Stomach (tissue), 9 donors: ENCODE data around the gene USO1. TPM values are rescaled to one million over a fixed set of nuclear protein-coding genes. Genes with fewer than 3 reads are reported as not detected.

Experiments used
- DNase-seq, 2 donors: peaks; one replicate each; pipeline versions ENCODE4 v3.0.0 to v3.0.0-alpha.2; 2013 to 2019
- H3K27ac ChIP-seq, 5 donors: fragments of 200-600 bp in 4 of 5; sonication (generic) in 4 of 5; one replicate each; pipeline ENCODE4 v1.5.1; 2013 to 2019; ENCODE audit warnings: mild to moderate bottlenecking in 1 of 5, moderate library complexity in 1 of 5
- H3K27me3 ChIP-seq, 3 donors: fragments of 200-600 bp; sonication (generic); one replicate each; pipeline ENCODE4 v1.5.1; 2017 to 2019; ENCODE audit warnings: mixed run types in 1 of 3
- H3K36me3 ChIP-seq, 4 donors: fragments of 200-600 bp; sonication (generic); 1 replicate in 3 of 4; 2 replicates in 1 of 4; pipeline ENCODE4 v1.5.1; 2016 to 2019
- H3K4me1 ChIP-seq, 4 donors: fragments of 200-600 bp; sonication (generic); one replicate each; pipeline ENCODE4 v1.5.1; 2016 to 2019
- H3K4me3 ChIP-seq, 4 donors: fragments of 200-600 bp; sonication (generic) in 3 of 4; one replicate each; pipeline ENCODE4 v1.5.1; 2016 to 2019; ENCODE audit warnings: mild to moderate bottlenecking in 1 of 4
- H3K9me3 ChIP-seq, 4 donors: fragments of 200-600 bp; sonication (generic); one replicate each; pipeline ENCODE4 v1.5.1; 2016 to 2019
- CTCF ChIP-seq, 7 experiments: fragments of 450-650 bp in 4 of 7; fragments of 200-600 bp in 3 of 7; sonication (generic) in 3 of 7; IDR thresholded peaks; one replicate each; pipeline ENCODE4 v1.5.1; 2016 to 2019; ENCODE audit warnings: antibody characterized with exemption in 7 of 7, control low read depth in 2 of 7, mild to moderate bottlenecking in 1 of 7
- EP300 ChIP-seq: sonication (generic); formaldehyde crosslinking; IDR thresholded peaks from one replicate; pipeline ENCODE4 v1.6.1; 2017; ENCODE audit warnings: antibody characterized with exemption
- POLR2A ChIP-seq, 4 donors: fragments of 450-650 bp; IDR thresholded peaks; one replicate each; pipeline ENCODE4 v1.6.1; 2016; ENCODE audit warnings: antibody characterized with exemption in 4 of 4, control low read depth in 2 of 4, mild to moderate bottlenecking in 1 of 4, moderate library complexity in 1 of 4
- POLR2AphosphoS5 ChIP-seq, 3 donors: sonication (generic); formaldehyde crosslinking; IDR thresholded peaks; one replicate each; pipeline ENCODE4 v1.6.1; 2016; ENCODE audit warnings: antibody characterized with exemption in 3 of 3
- WGBS, 5 donors: extraction: QIAGEN DNeasy Blood & Tissue Kit in 3 of 5; methylation state at CpG; one replicate each; pipeline versions ENCODE4 v1.1.5 to v1.1.7; 2013 to 2018; 5-methylcytosine and 5-hydroxymethylcytosine counted together
- intact Hi-C: fragments of 100-400 bp; cut with DNase I; formaldehyde crosslinking; loops from one replicate; pipeline ENCODE4 v1.15.1; 2023; ENCODE audit warnings: low total_unique reads
- polyA plus RNA-seq, 3 donors: library from polyadenylated mRNA; stranded (reverse); fragments of 200-250 nt; gene quantifications; one replicate each; pipeline ENCODE4 v1.2.3, GENCODE V29; 2013
- total RNA-seq, 5 donors: library from RNA; depleted of rRNA; stranded (reverse); fragments of >200 nt; gene quantifications; one replicate each; pipeline versions ENCODE4 v1.1.0 to v1.2.3, GENCODE V29; 2014 to 2016
- donor health status: healthy with polysubstance abuse.
- donor health status: Bipolar disorder and iron deficiency.
- donor health status: healthy.

The USO1 gene
- total and polyA plus RNA-seq, 8 donors = 20.6 to 120 (median 39.1) TPM

GRCh38 chr4:75735525-75735924, 11.1 kb downstream of the USO1 start:
- H3K36me3 ChIP-seq = peaks cover 0 to 3% (median 0%) of the 10 kb centered on the region in 4 donors
- H3K27ac ChIP-seq = no peak overlapping the region
- no peak for DNase-seq
- intact Hi-C loops = no loop called here
- TF ChIP-seq CTCF (IDR thresholded peaks at IDR 0.05) (no peak), POLR2AphosphoS5 (IDR thresholded peaks at IDR 0.05) (no peak), EP300 (no peak), POLR2A (IDR thresholded peaks at IDR 0.05) (no peak)
- peaks cover 0 to 26% (median 10%) of the 10 kb centered on the region in 4 donors for H3K4me1 ChIP-seq
- H3K4me3 ChIP-seq = no peak overlapping the region
- WGBS, 5 donors = 89 to 98% (median 94%) methylated on average over 2 of the region's 2 CpGs
- H3K27me3 ChIP-seq = no peaks in the 10 kb centered on the region
- H3K9me3 ChIP-seq = no peaks in the 10 kb centered on the region

DNA sequence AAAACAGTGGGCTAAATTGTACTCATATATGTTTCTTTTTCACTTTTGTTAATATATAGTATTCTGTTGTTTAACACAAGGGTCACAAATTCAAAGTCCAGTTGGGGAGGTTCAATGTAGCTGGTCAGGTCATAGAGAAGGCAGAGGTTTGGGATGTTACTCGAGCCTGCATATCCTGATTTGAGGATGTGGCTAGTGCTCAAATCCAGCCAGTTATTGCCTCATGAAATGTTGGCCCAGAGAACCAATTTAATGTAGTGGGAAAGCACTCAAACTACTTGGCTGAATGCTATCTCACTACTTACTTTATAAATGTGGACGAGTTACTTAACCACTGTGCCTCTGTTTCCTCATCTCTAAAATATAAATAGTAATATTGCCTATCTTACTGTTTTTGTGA, 12.5 kb downstream of the USO1 start:
- 44 to 62% (median 58%) methylated on average over 2 of the region's 2 CpGs for WGBS, 5 donors
- no peaks in the 10 kb centered on the region for H3K9me3 ChIP-seq
- no peak overlapping the region for H3K27ac ChIP-seq
- no peaks in the 10 kb centered on the region for H3K27me3 ChIP-seq
- TF ChIP-seq CTCF (IDR thresholded peaks at IDR 0.05) (no peak), POLR2AphosphoS5 (IDR thresholded peaks at IDR 0.05) (no peak)
- H3K36me3 ChIP-seq = peaks cover 0 to 3% (median 0%) of the 10 kb centered on the region in 4 donors
- no peak overlapping the region for H3K4me3 ChIP-seq
- intact Hi-C loops = no loop called here
- DNase-seq = no peak
- H3K4me1 ChIP-seq = peaks cover 0 to 19% (median 9%) of the 10 kb centered on the region in 4 donors

GRCh38 chr4:75737398-75737797, 13.0 kb downstream of the USO1 start:
- H3K36me3 ChIP-seq = peaks cover 0 to 3% (median 0%) of the 10 kb centered on the region in 4 donors
- H3K9me3 ChIP-seq = no peaks in the 10 kb centered on the region
- H3K4me3 ChIP-seq = no peak overlapping the region
- intact Hi-C loops = no loop called here
- no peaks in the 10 kb centered on the region for H3K27me3 ChIP-seq
- no peak for DNase-seq
- TF ChIP-seq CTCF (IDR thresholded peaks at IDR 0.05) (no peak), EP300 (no peak), POLR2A (IDR thresholded peaks at IDR 0.05) (no peak), POLR2AphosphoS5 (IDR thresholded peaks at IDR 0.05) (no peak)
- H3K4me1 ChIP-seq = peaks cover 0 to 22% (median 9%) of the 10 kb centered on the region in 4 donors
- WGBS, 5 donors = 92 to 99% (median 94%) methylated on average over 2 of the region's 2 CpGs
- H3K27ac ChIP-seq = no peak overlapping the region

- Histone ChIP-seq H3K36me3 (peaks cover 0 to 3% (median 0%) of the 10 kb centered on the region in 4 donors), H3K27ac (no peak overlapping the region), H3K27me3 (no peaks in the 10 kb centered on the region), H3K4me3 (no peak overlapping the region), H3K4me1 (peaks cover 0 to 36% (median 18%) of the 10 kb centered on the region in 4 donors), H3K9me3 (no peaks in the 10 kb centered on the region)
- no peak for DNase-seq
- intact Hi-C loops = no loop called here
- TF ChIP-seq CTCF (IDR thresholded peaks at IDR 0.05) (no peak), EP300 (no peak), POLR2A (IDR thresholded peaks at IDR 0.05) (no peak), POLR2AphosphoS5 (IDR thresholded peaks at IDR 0.05) (no peak)
- 55 to 74% (median 63%) methylated on average over 2 of the region's 2 CpGs for WGBS, 5 donors
Measured at GRCh38 chr4:75741027-75741426, 16.6 kb downstream of the USO1 start.
